Transverse colon (tissue), 3 donors: ENCODE data around the gene RPL28.

ENCODE experiments used
- EP300 ChIP-seq: sonication (generic); formaldehyde crosslinking; IDR thresholded peaks from one replicate; pipeline ENCODE4 v1.6.1; 2017; ENCODE audit warnings: antibody characterized with exemption, low read depth
- POLR2A ChIP-seq: fragments of 450-650 bp; IDR thresholded peaks from one replicate; pipeline ENCODE4 v1.6.1; 2016; ENCODE audit warnings: antibody characterized with exemption, mild to moderate bottlenecking, moderate library complexity
- TF ChIP-seq, protein P1 (sequence below), 5 experiments: fragments of 200-600 bp in 3 of 5; fragments of 450-650 bp in 2 of 5; sonication (generic) in 3 of 5; IDR thresholded peaks; 1 replicate in 2 of 5; 2 replicates in 3 of 5; pipeline ENCODE4 v1.5.1; 2016 to 2017; ENCODE audit warnings: antibody characterized with exemption in 5 of 5, inconsistent platforms in 3 of 5, mild to moderate bottlenecking in 2 of 5, moderate library complexity in 1 of 5

DNA sequence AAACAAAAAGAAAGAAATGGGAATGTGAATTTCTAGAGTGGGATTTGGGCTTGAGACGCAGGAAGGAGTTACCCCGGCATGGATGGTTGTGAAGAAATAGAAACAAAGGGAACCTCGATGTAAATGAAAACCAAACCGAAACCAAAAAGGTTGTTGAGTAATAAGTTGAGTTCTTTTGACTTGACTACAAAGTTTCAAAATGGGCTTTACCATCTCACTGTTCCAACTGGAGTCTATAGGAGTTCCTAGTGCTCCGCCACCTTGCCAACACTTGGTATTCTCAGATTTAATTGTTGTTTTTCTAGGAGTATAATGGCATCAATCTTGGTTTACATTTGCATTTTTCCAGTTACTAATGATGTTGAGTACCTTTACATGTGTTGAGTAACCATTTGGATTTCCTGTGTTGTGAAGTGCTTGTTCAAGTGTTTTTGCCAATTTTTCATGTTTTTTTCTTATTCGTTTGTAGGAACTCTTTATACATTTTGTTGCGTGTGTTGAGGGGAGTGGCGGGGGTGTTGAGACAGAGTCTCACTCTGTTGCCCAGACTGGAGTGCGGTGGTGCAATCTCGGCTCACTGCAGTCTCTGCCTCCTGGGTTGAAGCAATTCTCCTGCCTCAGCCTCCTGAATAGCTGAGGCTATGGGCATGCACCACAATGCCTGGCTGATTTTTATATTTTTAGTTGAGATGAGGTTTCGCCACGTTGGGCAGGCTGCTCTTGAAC lies 12.6 kb downstream of the RPL28 start:
- TF ChIP-seq, protein P1, sequence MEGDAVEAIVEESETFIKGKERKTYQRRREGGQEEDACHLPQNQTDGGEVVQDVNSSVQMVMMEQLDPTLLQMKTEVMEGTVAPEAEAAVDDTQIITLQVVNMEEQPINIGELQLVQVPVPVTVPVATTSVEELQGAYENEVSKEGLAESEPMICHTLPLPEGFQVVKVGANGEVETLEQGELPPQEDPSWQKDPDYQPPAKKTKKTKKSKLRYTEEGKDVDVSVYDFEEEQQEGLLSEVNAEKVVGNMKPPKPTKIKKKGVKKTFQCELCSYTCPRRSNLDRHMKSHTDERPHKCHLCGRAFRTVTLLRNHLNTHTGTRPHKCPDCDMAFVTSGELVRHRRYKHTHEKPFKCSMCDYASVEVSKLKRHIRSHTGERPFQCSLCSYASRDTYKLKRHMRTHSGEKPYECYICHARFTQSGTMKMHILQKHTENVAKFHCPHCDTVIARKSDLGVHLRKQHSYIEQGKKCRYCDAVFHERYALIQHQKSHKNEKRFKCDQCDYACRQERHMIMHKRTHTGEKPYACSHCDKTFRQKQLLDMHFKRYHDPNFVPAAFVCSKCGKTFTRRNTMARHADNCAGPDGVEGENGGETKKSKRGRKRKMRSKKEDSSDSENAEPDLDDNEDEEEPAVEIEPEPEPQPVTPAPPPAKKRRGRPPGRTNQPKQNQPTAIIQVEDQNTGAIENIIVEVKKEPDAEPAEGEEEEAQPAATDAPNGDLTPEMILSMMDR (IDR thresholded peaks at IDR 0.05) = no peak
- TF ChIP-seq EP300 = no peak
- no peak for TF ChIP-seq POLR2A
